BLaER1 treated with 17β-estradiol and CSF1 and Interleukin-3, amounts not matched to agents 10 nM and 100 nM (cell line): Measurements from ENCODE around the gene ZSCAN10.
A peak's percentile ranks its signal among the peaks of the same experiment; 100 is the strongest.
"Not testable (repeated sequence)": the region's sequence is repeated elsewhere in the genome, so short reads cannot be mapped to it uniquely, and the experiment has no call there.

Source experiments
- H3K27ac ChIP-seq, 11 experiments: shearing (Covaris generic); formaldehyde crosslinking; 2 replicates each; pipeline ENCODE4 v1.8.1; 2022
- H3K27me3 ChIP-seq, 11 experiments: shearing (Covaris generic); formaldehyde crosslinking; 2 replicates each; pipeline ENCODE4 v1.8.1; 2022
- H3K36me3 ChIP-seq, 11 experiments: shearing (Covaris generic); formaldehyde crosslinking; 2 replicates each; pipeline ENCODE4 v1.8.1; 2022
- H3K4me1 ChIP-seq, 10 experiments: shearing (Covaris generic); formaldehyde crosslinking; 2 replicates each; pipeline ENCODE4 v1.8.1; 2022
- H3K4me2 ChIP-seq, 11 experiments: shearing (Covaris generic); formaldehyde crosslinking; 2 replicates each; pipeline ENCODE4 v1.8.1; 2022
- H3K4me3 ChIP-seq, 10 experiments: shearing (Covaris generic); formaldehyde crosslinking; 2 replicates each; pipeline ENCODE4 v1.8.1; 2022
- H3K9ac ChIP-seq, 11 experiments: shearing (Covaris generic); formaldehyde crosslinking; 2 replicates each; pipeline ENCODE4 v1.8.1; 2022
- H3K9me3 ChIP-seq, 11 experiments: shearing (Covaris generic); formaldehyde crosslinking; replicated peaks in 1 of 11; 2 replicates each; pipeline ENCODE4 v1.8.1; 2022
- H4K20me1 ChIP-seq, 11 experiments: shearing (Covaris generic); formaldehyde crosslinking; 2 replicates each; pipeline ENCODE4 v1.8.1; 2022
- Cebpa-rat ChIP-seq, 11 experiments: shearing (Covaris generic); IDR thresholded peaks; 2 replicates each; pipeline ENCODE4 v1.8.1; 2022

The ZSCAN10 gene

DNA sequence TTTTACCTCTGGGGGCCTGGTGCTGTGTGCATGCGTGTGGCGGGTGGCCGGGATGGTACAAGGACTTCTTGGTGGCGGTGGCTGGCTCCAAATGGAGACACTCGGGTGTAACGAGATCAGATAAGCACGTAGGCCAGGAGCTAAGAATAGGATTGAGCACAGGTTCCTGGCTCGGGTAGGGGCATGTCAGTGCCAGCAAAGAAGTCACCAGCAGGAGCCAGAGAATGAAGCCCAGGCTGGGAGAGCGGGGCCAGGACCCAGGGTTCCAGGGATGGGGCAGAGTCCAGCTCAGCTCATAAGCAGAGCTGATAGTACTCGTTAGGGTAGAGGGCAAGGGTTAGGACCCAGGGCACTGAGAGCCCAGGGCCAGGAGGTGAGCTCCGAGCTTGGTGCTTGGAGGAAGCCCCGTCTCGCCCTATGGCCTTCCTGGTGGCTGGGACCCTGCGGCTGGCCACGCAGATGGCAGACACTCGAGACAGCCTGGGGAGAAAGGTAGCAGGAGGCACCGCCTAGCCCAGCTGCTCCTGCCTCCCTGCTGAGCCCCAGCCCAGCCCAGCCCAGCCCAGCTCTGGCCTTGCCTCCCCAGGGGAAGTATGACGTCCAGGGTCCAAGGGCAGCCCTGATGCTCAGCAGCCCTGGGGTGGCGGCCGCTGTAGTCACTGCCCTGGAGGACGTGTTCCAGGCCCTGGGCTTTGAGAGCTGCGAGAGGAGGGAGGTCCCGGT, 44.7 kb upstream of the ZSCAN10 start:
- Histone ChIP-seq H3K27ac (0 out of 22 replicates have a peak overlapping the region, but pooled peaks of 1 of the 11 experiments have one; percentile 35), H3K36me3 (peaks cover 19 to 44% (median 38%) of the 10 kb centered on the region in 11 experiments; a peak in 20 of 22 replicates), H3K4me2 (peak overlapping the region in 9 of 11 experiments; percentile 17 to 81 (median 61); a peak in 15 of 22 replicates), H3K9me3 (no peaks in the 10 kb centered on the region), H3K27me3 (peaks cover 0 to 15% (median 5%) of the 10 kb centered on the region in 11 experiments; a peak in 13 of 22 replicates), H4K20me1 (peaks cover 0 to 47% (median under 1%) of the 10 kb centered on the region in 11 experiments; a peak in 5 of 22 replicates), H3K4me1 (peaks cover 0 to 27% (median 17%) of the 10 kb centered on the region in 10 experiments; a peak in 17 of 20 replicates), H3K9ac (peak overlapping the region in 6 of 11 experiments; percentile 24 to 57 (median 40); a peak in 5 of 22 replicates), H3K4me3 (no peak overlapping the region)
- TF ChIP-seq Cebpa-rat (IDR thresholded peaks at IDR 0.05), result no peak

DNA sequence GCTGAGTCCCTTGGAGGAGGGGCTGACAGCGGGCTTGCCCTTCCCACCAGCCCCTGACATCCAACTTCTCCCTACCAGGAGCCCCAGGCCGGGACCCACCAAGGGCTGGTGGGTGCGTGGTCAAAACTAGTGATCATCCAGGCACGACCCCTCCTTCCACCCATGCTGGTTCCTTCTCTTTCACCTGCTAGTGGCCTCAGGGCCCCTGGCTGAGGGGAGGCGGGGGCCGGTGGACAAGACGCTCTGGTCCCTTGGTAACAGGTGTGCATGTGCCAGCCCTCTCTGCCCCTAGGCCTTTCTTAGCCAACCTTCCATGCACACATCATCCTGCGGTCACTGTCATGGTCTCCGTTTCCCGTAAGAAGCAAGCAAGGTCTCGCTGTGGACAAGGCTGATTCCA, 44.1 kb upstream of the ZSCAN10 start:
- no peak overlapping the region for H3K4me2 ChIP-seq
- no peaks in the 10 kb centered on the region for H3K9me3 ChIP-seq
- no peak overlapping the region for H3K9ac ChIP-seq
- H3K27ac ChIP-seq, result no peak overlapping the region
- H4K20me1 ChIP-seq, result peaks cover 0 to 52% (median 3%) of the 10 kb centered on the region in 11 experiments; a peak in 5 of 22 replicates
- no peak overlapping the region for H3K4me3 ChIP-seq
- no peak for TF ChIP-seq Cebpa-rat (IDR thresholded peaks at IDR 0.05)
- H3K36me3 ChIP-seq, result peaks cover 19 to 49% (median 43%) of the 10 kb centered on the region in 11 experiments; a peak in 20 of 22 replicates
- peaks cover 0 to 10% (median 0%) of the 10 kb centered on the region in 11 experiments; a peak in 5 of 22 replicates for H3K27me3 ChIP-seq
- peaks cover 6 to 32% (median 23%) of the 10 kb centered on the region in 10 experiments for H3K4me1 ChIP-seq

DNA sequence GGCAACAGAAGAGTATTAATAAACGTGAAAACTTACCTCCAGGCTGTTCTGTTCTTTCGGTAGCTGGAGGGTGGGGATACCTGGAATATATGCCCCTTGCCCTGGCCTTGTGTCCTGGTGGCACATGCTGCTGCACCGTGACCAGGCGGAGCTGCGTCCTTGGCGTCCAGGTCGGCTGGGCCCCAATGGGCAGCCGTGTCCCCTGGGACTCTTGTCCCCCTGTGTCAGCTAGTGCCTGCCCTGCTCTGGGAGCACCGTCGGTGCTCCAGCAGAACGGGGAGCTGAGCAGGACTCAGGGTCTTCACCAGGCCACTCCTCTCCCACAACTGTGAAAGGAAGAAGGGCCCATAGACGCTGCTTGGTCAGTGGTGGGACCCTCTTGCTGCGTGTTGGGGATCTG, 43.7 kb upstream of the ZSCAN10 start:
- Histone ChIP-seq H3K36me3 (peaks cover 19 to 54% (median 43%) of the 10 kb centered on the region in 11 experiments; a peak in 20 of 22 replicates), H3K27ac (no peak overlapping the region), H3K4me2 (no peak overlapping the region), H3K9ac (no peak overlapping the region), H3K4me3 (no peak overlapping the region), H3K27me3 (peaks cover 0 to 6% (median 0%) of the 10 kb centered on the region in 11 experiments; a peak in 2 of 22 replicates), H3K4me1 (peaks cover 10 to 36% (median 27%) of the 10 kb centered on the region in 10 experiments), H3K9me3 (no peaks in the 10 kb centered on the region), H4K20me1 (peaks cover 0 to 52% (median 3%) of the 10 kb centered on the region in 11 experiments; a peak in 5 of 22 replicates)
- no peak for TF ChIP-seq Cebpa-rat (IDR thresholded peaks at IDR 0.05)

DNA sequence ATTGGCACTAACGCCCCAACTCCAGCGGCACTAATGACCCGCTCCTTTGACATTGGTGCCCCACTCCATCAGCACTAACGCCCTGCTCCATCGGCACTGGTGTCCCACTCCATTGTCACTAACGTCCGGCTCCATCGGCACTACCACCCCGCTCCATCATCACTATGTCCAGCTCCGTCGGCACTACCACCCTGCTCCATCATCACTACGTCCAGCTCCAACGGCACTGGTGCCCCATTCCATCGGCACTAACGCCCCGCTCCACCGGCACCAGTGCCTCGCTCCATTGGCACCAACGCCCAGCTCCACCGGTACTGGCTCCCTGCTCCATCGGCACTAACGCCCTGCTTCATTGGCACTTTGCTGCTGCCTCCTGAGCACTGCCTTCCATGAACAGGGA, 43.2 kb upstream of the ZSCAN10 start:
- no peak overlapping the region for H3K4me3 ChIP-seq
- peaks cover 0 to 52% (median 3%) of the 10 kb centered on the region in 11 experiments; a peak in 5 of 22 replicates for H4K20me1 ChIP-seq
- H3K36me3 ChIP-seq, result peaks cover 19 to 58% (median 43%) of the 10 kb centered on the region in 11 experiments; a peak in 20 of 22 replicates
- no peak overlapping the region for H3K4me2 ChIP-seq
- no peak overlapping the region for H3K9ac ChIP-seq
- 0 out of 22 replicates have a peak, but pooled peaks cover 0 to 2% (median 0%) of the 10 kb centered on the region in 11 experiments for H3K27me3 ChIP-seq
- no peak for TF ChIP-seq Cebpa-rat (IDR thresholded peaks at IDR 0.05)
- no peak overlapping the region for H3K27ac ChIP-seq
- no peaks in the 10 kb centered on the region for H3K9me3 ChIP-seq
- peaks cover 14 to 41% (median 31%) of the 10 kb centered on the region in 10 experiments for H3K4me1 ChIP-seq

DNA sequence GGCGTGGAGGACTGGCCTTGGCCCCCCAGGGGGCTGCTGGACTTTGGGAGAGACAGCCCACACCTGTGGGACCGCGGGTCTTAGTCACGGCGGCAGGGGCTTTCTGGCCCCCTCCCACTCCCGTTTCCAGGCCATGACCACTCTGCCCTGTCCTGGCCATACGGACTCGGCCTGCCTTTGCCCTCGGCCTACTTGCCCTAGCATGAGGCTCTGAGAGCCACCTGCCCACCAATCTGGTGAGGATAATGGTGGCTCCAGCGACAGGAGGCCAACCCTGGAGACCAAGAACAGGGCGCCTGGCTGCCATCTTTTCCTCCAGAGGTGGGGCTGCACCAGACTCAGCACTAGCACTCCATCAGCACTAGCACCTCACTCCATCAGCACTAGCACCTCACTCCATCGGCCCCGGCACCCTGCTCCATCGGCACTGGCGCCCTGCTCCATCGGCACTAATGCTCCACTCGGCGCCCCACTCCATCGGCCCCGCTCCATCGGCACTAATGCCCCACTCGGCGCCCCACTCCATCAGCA, 42.8 kb upstream of the ZSCAN10 start:
- Histone ChIP-seq H3K4me2 (no peak overlapping the region), H3K9me3 (no peaks in the 10 kb centered on the region), H3K27ac (no peak overlapping the region), H3K27me3 (no peaks in the 10 kb centered on the region), H3K9ac (no peak overlapping the region), H3K4me3 (no peak overlapping the region), H3K4me1 (peaks cover 19 to 45% (median 36%) of the 10 kb centered on the region in 10 experiments), H3K36me3 (peaks cover 19 to 60% (median 43%) of the 10 kb centered on the region in 11 experiments; a peak in 20 of 22 replicates), H4K20me1 (peaks cover 0 to 52% (median 3%) of the 10 kb centered on the region in 11 experiments; a peak in 5 of 22 replicates)
- TF ChIP-seq Cebpa-rat (IDR thresholded peaks at IDR 0.05), result no peak

DNA sequence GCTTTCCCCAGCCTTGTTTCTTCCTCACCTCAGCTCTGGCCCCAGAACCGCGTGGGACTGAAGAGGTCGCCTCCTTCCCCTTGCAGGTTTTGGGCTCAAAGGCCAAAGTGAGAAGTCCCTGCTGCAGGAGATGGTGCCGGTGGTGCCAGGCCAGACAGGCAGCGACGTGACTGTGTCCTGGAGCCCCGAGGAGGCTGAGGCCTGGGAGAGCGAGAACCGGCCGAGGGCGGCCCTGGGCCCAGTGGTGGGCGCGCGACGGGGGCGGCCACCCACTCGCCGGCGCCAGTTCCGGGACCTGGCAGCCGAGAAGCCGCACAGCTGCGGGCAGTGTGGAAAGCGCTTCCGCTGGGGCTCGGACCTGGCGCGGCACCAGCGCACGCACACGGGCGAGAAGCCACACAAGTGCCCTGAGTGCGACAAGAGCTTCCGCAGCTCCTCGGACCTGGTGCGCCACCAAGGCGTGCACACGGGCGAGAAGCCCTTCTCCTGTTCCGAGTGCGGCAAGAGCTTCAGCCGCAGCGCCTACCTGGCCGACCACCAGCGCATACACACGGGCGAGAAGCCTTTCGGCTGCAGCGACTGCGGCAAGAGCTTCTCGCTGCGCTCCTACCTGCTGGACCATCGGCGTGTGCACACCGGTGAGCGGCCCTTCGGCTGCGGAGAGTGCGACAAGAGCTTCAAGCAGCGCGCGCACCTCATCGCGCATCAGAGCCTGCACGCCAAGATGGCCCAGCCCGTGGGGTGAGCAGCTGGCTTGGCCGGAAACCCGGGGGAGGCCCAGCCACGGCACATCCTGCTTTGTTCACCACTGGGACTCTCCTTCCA, 41.7 kb upstream of the ZSCAN10 start:
- no peak overlapping the region for H3K27ac ChIP-seq
- H3K36me3 ChIP-seq, result peaks cover 19 to 60% (median 43%) of the 10 kb centered on the region in 11 experiments; a peak in 20 of 22 replicates
- H3K4me1 ChIP-seq, result peaks cover 29 to 55% (median 46%) of the 10 kb centered on the region in 10 experiments
- peaks cover 0 to 52% (median 3%) of the 10 kb centered on the region in 11 experiments; a peak in 5 of 22 replicates for H4K20me1 ChIP-seq
- H3K4me3 ChIP-seq, result no peak overlapping the region
- no peak for TF ChIP-seq Cebpa-rat (IDR thresholded peaks at IDR 0.05)
- no peak overlapping the region; a peak in 1 of 22 replicates for H3K9ac ChIP-seq
- no peak overlapping the region; a peak in 1 of 22 replicates for H3K4me2 ChIP-seq
- no peaks in the 10 kb centered on the region for H3K27me3 ChIP-seq
- H3K9me3 ChIP-seq, result no peaks in the 10 kb centered on the region

DNA sequence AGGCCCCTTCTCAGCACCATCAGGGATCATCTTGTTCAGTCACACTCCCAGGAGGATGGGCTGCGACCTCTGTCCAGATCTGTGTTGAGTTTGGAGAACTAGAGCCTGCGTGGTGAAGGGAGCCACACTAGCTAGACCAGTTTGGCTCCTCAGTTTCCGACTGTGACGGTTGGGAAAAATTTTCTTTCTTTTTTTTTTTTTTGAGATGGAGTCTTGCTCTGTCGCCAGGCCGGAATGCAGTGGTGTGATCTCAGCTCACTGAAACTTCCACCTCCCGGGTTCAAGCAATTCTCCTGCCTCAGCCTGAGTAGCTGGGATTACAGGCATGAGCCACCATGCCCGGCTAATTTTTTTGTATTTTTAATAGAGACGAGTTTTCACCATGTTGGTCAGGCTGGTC, 40.5 kb upstream of the ZSCAN10 start:
- not testable (repeated sequence) for H3K27me3 ChIP-seq, H3K27ac ChIP-seq, H3K4me3 ChIP-seq, H3K9me3 ChIP-seq
- H3K4me1 ChIP-seq, result peaks cover 32 to 52% (median 46%) of the 10 kb centered on the region in 10 experiments
- H3K4me2 ChIP-seq, result peak overlapping the region in 1 of 11 experiments; percentile 71; a peak in 1 of 22 replicates
- H3K36me3 ChIP-seq, result peaks cover 19 to 60% (median 43%) of the 10 kb centered on the region in 11 experiments; a peak in 20 of 22 replicates
- peaks cover 0 to 42% (median 3%) of the 10 kb centered on the region in 11 experiments; a peak in 5 of 22 replicates for H4K20me1 ChIP-seq
- H3K9ac ChIP-seq, result 0 out of 22 replicates have a peak overlapping the region, but pooled peaks of 1 of the 11 experiments have one; percentile 44

DNA sequence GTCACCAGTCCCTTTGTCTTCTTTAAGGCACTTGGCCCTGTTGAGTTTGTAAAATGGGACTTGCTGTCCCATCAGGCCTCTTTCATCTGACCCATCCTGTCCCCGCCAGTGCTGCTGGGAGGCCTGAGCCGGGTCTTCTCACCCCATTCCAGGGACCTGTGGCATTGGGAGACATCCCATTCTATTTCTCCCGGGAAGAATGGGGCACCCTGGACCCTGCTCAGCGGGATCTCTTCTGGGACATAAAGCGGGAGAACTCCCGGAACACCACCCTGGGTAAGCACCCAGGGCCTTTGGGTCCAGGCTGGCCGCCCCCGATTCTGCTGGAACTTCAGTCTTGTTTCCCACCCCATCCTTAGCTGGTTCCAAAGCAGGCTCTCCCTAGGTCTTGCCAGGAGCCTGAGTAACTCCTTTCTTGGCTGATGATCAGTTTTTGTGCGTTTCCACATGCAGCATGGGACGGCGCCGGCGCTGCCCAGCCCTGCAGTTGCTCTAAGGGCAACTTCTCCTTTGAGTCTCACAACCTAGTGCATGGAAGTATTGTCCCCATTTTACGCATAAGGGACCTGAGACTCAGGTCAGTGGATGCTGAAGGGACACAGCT, 39.8 kb upstream of the ZSCAN10 start:
- Histone ChIP-seq H3K27me3 (no peaks in the 10 kb centered on the region), H3K9me3 (no peaks in the 10 kb centered on the region), H3K9ac (peak overlapping the region in 6 of 11 experiments; percentile 2 to 50 (median 34); a peak in 5 of 22 replicates), H3K36me3 (peaks cover 19 to 60% (median 43%) of the 10 kb centered on the region in 11 experiments; a peak in 20 of 22 replicates), H3K4me3 (no peak overlapping the region; a peak in 1 of 20 replicates), H4K20me1 (peaks cover 0 to 38% (median 3%) of the 10 kb centered on the region in 11 experiments; a peak in 5 of 22 replicates), H3K4me2 (peak overlapping the region; percentile 54 to 81 (median 71); a peak in 20 of 22 replicates), H3K27ac (peak overlapping the region in 3 of 11 experiments; percentile 12 to 29 (median 28); a peak in 1 of 22 replicates), H3K4me1 (peaks cover 32 to 46% (median 40%) of the 10 kb centered on the region in 10 experiments)
- no peak for TF ChIP-seq Cebpa-rat (IDR thresholded peaks at IDR 0.05)
